ENCODE data around the gene HELZ. TPM values are rescaled to one million over a fixed set of nuclear protein-coding genes. Genes with fewer than 3 reads are reported as not detected.

The HELZ gene
- polyA plus RNA-seq, 1 of the 3 experiments (the other 2 are of a cell fraction) = 4.3 TPM

- Histone ChIP-seq H4K20me1 (ENCODE audit: insufficient read depth) (peaks cover 30% of the 10 kb centered on the region; the same call in 1 of the 2 replicates), H3K9ac (no peak overlapping the region), H2AFZ (ENCODE audit: low read depth) (no peak overlapping the region), H3F3A (replicated peaks; ENCODE audit: insufficient read depth) (peaks cover 11% of the 10 kb centered on the region), H3K9me2 (no peaks in the 10 kb centered on the region), H3K27ac (ENCODE audit: low read depth in 2 of 2, low read length in 1 of 2) (no peak overlapping the region), H3K4me2 (peak overlapping the region; percentile 93), H3K4me1 (ENCODE audit: control insufficient read depth in 1 of 2, insufficient read depth in 2 of 2, low read depth in 1 of 2, low read length in 1 of 2) (peaks cover 14 to 18% of the 10 kb centered on the region in 2 experiments; a peak in 3 of 4 replicates), H3K9me3 (no peaks in the 10 kb centered on the region), H3K36me3 (replicated peaks in 1 of 2; ENCODE audit: control insufficient read depth in 1 of 2, insufficient read depth in 2 of 2, low read length in 1 of 2) (peaks cover 29 to 35% of the 10 kb centered on the region in 2 experiments), H3K27me3 (ENCODE audit: insufficient read depth) (no peaks in the 10 kb centered on the region), H3K4me3 (ENCODE audit: low read depth in 2 of 2, low read length in 1 of 2) (peak overlapping the region; percentile 92; a peak in 3 of 4 replicates), H3K79me2 (ENCODE audit: insufficient read depth) (peaks cover 65% of the 10 kb centered on the region)
- WGBS (ENCODE audit: low lambda C conversion rate) = 89% methylated on average over 5 of the region's 5 CpGs
- no peak for DNase-seq
- ChIA-PET POLR2A (no interaction called here), CTCF (no interaction called here)
- TF ChIP-seq RAD21 (IDR thresholded peaks at IDR 0.05; ENCODE audit: low read length) = no peak
- no peak for TF ChIP-seq CHD2 (IDR thresholded peaks at IDR 0.05; ENCODE audit: low read length, partially characterized antibody)
- no peak for TF ChIP-seq TCF12 (IDR thresholded peaks at IDR 0.05)
- no peak for TF ChIP-seq RFX5 (IDR thresholded peaks at IDR 0.05; ENCODE audit: low read length)
- no peak for TF ChIP-seq PBX3 (IDR thresholded peaks at IDR 0.05)
- TF ChIP-seq MEF2A (IDR thresholded peaks at IDR 0.05; ENCODE audit: borderline replicate concordance, low read depth) = no peak
- TF ChIP-seq POLR2AphosphoS5 (IDR thresholded peaks at IDR 0.05; ENCODE audit: low read depth, low read length) = no peak
- no peak for TF ChIP-seq USF2 (IDR thresholded peaks at IDR 0.05; ENCODE audit: borderline replicate concordance, low read depth, low read length)
- no peak for TF ChIP-seq NRF1 (IDR thresholded peaks at IDR 0.05; ENCODE audit: low read depth, low read length)
- TF ChIP-seq MXI1 (IDR thresholded peaks at IDR 0.05; ENCODE audit: low read depth, low read length) = no peak
These were observed 1.7 kb downstream of the HELZ start for GRCh38 chr17:67243284-67243683.

- Histone ChIP-seq H3K9ac (no peak overlapping the region), H3K79me2 (ENCODE audit: insufficient read depth) (peaks cover 74% of the 10 kb centered on the region), H3K27ac (ENCODE audit: low read depth in 2 of 2, low read length in 1 of 2) (no peak overlapping the region), H3K9me3 (no peaks in the 10 kb centered on the region), H3K36me3 (replicated peaks in 1 of 2; ENCODE audit: control insufficient read depth in 1 of 2, insufficient read depth in 2 of 2, low read length in 1 of 2) (peaks cover 40 to 41% of the 10 kb centered on the region in 2 experiments), H3K4me3 (ENCODE audit: low read depth in 2 of 2, low read length in 1 of 2) (no peak overlapping the region), H3K4me2 (no peak overlapping the region), H4K20me1 (ENCODE audit: insufficient read depth) (peaks cover 30% of the 10 kb centered on the region; the same call in 1 of the 2 replicates), H3K4me1 (ENCODE audit: control insufficient read depth in 1 of 2, insufficient read depth in 2 of 2, low read depth in 1 of 2, low read length in 1 of 2) (peaks cover 14 to 18% of the 10 kb centered on the region in 2 experiments; a peak in 3 of 4 replicates), H3F3A (replicated peaks; ENCODE audit: insufficient read depth) (peaks cover 8% of the 10 kb centered on the region), H3K9me2 (no peaks in the 10 kb centered on the region), H3K27me3 (ENCODE audit: insufficient read depth) (no peaks in the 10 kb centered on the region), H2AFZ (ENCODE audit: low read depth) (no peak overlapping the region)
- no peak for DNase-seq
- CTCF ChIA-PET = interaction anchor here (0.8 to 1.3 kb wide), 3 partner anchors 20 to 102 kb away, joined by 3 read pairs; no protein-coding TSS in a partner anchor
- 93% methylated on average over 7 of the region's 7 CpGs for WGBS (ENCODE audit: low lambda C conversion rate)
- POLR2A ChIA-PET = no interaction called here
- TF ChIP-seq EP300 (IDR thresholded peaks at IDR 0.05; ENCODE audit: borderline replicate concordance in 1 of 2, low read depth in 1 of 2, low read length in 1 of 2) (no peak), ELF1 (IDR thresholded peaks at IDR 0.05) (no peak), FOXJ3 (CRISPR knock-in tag; IDR thresholded peaks at IDR 0.05) (no peak), GABPA (IDR thresholded peaks at IDR 0.05; ENCODE audit: low read depth) (no peak), REST (IDR thresholded peaks at IDR 0.05; ENCODE audit: low read depth, low read length) (no peak)
These were observed 3.2 kb downstream of the HELZ start for GRCh38 chr17:67241719-67242341.
